ENCODE data around the gene TBKBP1.
A peak's percentile ranks its signal among the peaks of the same experiment; 100 is the strongest.

Gene TBKBP1

GRCh38 chr17:47693731-47694580, at the start of gene TBKBP1:
Gene TBKBP1 (plus strand): TSS chr17:47694161. CDS start chr17:47696113, 1,952 bp downstream.
- peaks cover 48% of the 10 kb centered on the region for H3K36me3 Mint-ChIP-seq (ENCODE audit: low read depth)
- peaks cover 69% of the 10 kb centered on the region for H3K4me1 Mint-ChIP-seq (ENCODE audit: low read depth)
- H3K27ac Mint-ChIP-seq, result peak within 1 kb of the TSS; percentile 94
- peak within 1 kb of the TSS; percentile 86 for H3K4me3 Mint-ChIP-seq
- peaks cover 21% of the 10 kb centered on the region for H3K27me3 Mint-ChIP-seq
- intact Hi-C loops (cut with micrococcal nuclease), result no loop called here
- no peaks in the 10 kb centered on the region for H3K9me3 Mint-ChIP-seq

GRCh38 chr17:47644324-47644723, 49.6 kb upstream of the TBKBP1 start:
- Mint-ChIP-seq H3K4me3 (no peak overlapping the region), H3K27me3 (no peaks in the 10 kb centered on the region), H3K27ac (peak overlapping the region; percentile 2), H3K36me3 (ENCODE audit: low read depth) (peaks cover 5% of the 10 kb centered on the region), H3K9me3 (no peaks in the 10 kb centered on the region), H3K4me1 (ENCODE audit: low read depth) (peaks cover 44% of the 10 kb centered on the region)
- intact Hi-C loops (cut with micrococcal nuclease), result no loop called here

- Mint-ChIP-seq H3K9me3 (no peaks in the 10 kb centered on the region), H3K27me3 (no peaks in the 10 kb centered on the region), H3K27ac (peak within 1 kb of the TSS; percentile 94), H3K4me1 (ENCODE audit: low read depth) (peaks cover 57% of the 10 kb centered on the region), H3K4me3 (peak within 1 kb of the TSS; percentile 92), H3K36me3 (ENCODE audit: low read depth) (peaks cover 53% of the 10 kb centered on the region)
- intact Hi-C loops (cut with micrococcal nuclease), result no loop called here
Observed at GRCh38 chr17:47649153-47649971, 44.6 kb upstream of the TBKBP1 start, which contains the start of gene KPNB1. Gene KPNB1 (plus strand): TSS chr17:47649919. CDS start chr17:47650245, 326 bp downstream.

- H3K36me3 Mint-ChIP-seq (ENCODE audit: low read depth), result peaks cover 59% of the 10 kb centered on the region
- H3K27ac Mint-ChIP-seq, result peak overlapping the region; percentile 94
- no peaks in the 10 kb centered on the region for H3K27me3 Mint-ChIP-seq
- peaks cover 51% of the 10 kb centered on the region for H3K4me1 Mint-ChIP-seq (ENCODE audit: low read depth)
- H3K9me3 Mint-ChIP-seq, result no peaks in the 10 kb centered on the region
- H3K4me3 Mint-ChIP-seq, result peak overlapping the region; percentile 92
- intact Hi-C loops (cut with micrococcal nuclease), result no loop called here
Observed at GRCh38 chr17:47649972-47650524, 43.9 kb upstream of the TBKBP1 start.

GRCh38 chr17:47650525-47651522, 43.1 kb upstream of the TBKBP1 start:
- H3K27me3 Mint-ChIP-seq, result no peaks in the 10 kb centered on the region
- no peaks in the 10 kb centered on the region for H3K9me3 Mint-ChIP-seq
- peak overlapping the region; percentile 94 for H3K27ac Mint-ChIP-seq
- peaks cover 67% of the 10 kb centered on the region for H3K36me3 Mint-ChIP-seq (ENCODE audit: low read depth)
- intact Hi-C loops (cut with micrococcal nuclease), result no loop called here
- peaks cover 56% of the 10 kb centered on the region for H3K4me1 Mint-ChIP-seq (ENCODE audit: low read depth)
- peak overlapping the region; percentile 92 for H3K4me3 Mint-ChIP-seq

- Mint-ChIP-seq H3K4me3 (no peak overlapping the region), H3K9me3 (no peaks in the 10 kb centered on the region), H3K36me3 (ENCODE audit: low read depth) (peaks cover 76% of the 10 kb centered on the region), H3K27ac (peak overlapping the region; percentile 47), H3K4me1 (ENCODE audit: low read depth) (peaks cover 51% of the 10 kb centered on the region), H3K27me3 (no peaks in the 10 kb centered on the region)
- intact Hi-C loops (cut with micrococcal nuclease), result no loop called here
Observed at GRCh38 chr17:47651704-47652103, 42.3 kb upstream of the TBKBP1 start.

GRCh38 chr17:47652570-47652969, 41.4 kb upstream of the TBKBP1 start:
- Mint-ChIP-seq H3K36me3 (ENCODE audit: low read depth) (peaks cover 85% of the 10 kb centered on the region), H3K4me3 (no peak overlapping the region), H3K27me3 (no peaks in the 10 kb centered on the region), H3K9me3 (no peaks in the 10 kb centered on the region), H3K27ac (no peak overlapping the region), H3K4me1 (ENCODE audit: low read depth) (peaks cover 42% of the 10 kb centered on the region)
- intact Hi-C loops (cut with micrococcal nuclease), result no loop called here

- Mint-ChIP-seq H3K27me3 (no peaks in the 10 kb centered on the region), H3K9me3 (no peaks in the 10 kb centered on the region), H3K27ac (no peak overlapping the region), H3K4me3 (no peak overlapping the region), H3K36me3 (ENCODE audit: low read depth) (peaks cover 93% of the 10 kb centered on the region), H3K4me1 (ENCODE audit: low read depth) (peaks cover 42% of the 10 kb centered on the region)
- intact Hi-C loops (cut with micrococcal nuclease), result no loop called here
Observed at GRCh38 chr17:47653442-47653841, 40.5 kb upstream of the TBKBP1 start.

- Mint-ChIP-seq H3K27me3 (no peaks in the 10 kb centered on the region), H3K27ac (no peak overlapping the region), H3K9me3 (no peaks in the 10 kb centered on the region), H3K4me1 (ENCODE audit: low read depth) (peaks cover 37% of the 10 kb centered on the region), H3K4me3 (no peak overlapping the region), H3K36me3 (ENCODE audit: low read depth) (peaks cover 93% of the 10 kb centered on the region)
- intact Hi-C loops (cut with micrococcal nuclease), result no loop called here
Observed at GRCh38 chr17:47654991-47655390, 39.0 kb upstream of the TBKBP1 start.

- intact Hi-C loops (cut with micrococcal nuclease), result loop anchor here (10.0 kb wide), 1 partner anchor 135 kb away; no protein-coding TSS in a partner anchor
- Mint-ChIP-seq H3K4me1 (ENCODE audit: low read depth) (peaks cover 31% of the 10 kb centered on the region), H3K4me3 (peak overlapping the region; percentile 30), H3K27ac (no peak overlapping the region), H3K36me3 (ENCODE audit: low read depth) (peaks cover 96% of the 10 kb centered on the region), H3K9me3 (no peaks in the 10 kb centered on the region), H3K27me3 (no peaks in the 10 kb centered on the region)
Observed at GRCh38 chr17:47660064-47660492, 33.9 kb upstream of the TBKBP1 start.

GRCh38 chr17:47663912-47664623, 29.9 kb upstream of the TBKBP1 start:
- Mint-ChIP-seq H3K9me3 (no peaks in the 10 kb centered on the region), H3K36me3 (ENCODE audit: low read depth) (peaks cover 96% of the 10 kb centered on the region), H3K4me3 (no peak overlapping the region), H3K27ac (no peak overlapping the region), H3K4me1 (ENCODE audit: low read depth) (peaks cover 13% of the 10 kb centered on the region), H3K27me3 (no peaks in the 10 kb centered on the region)
- intact Hi-C loops (cut with micrococcal nuclease), result loop anchor here (10.0 kb wide), 1 partner anchor 131 kb away; no protein-coding TSS in a partner anchor

- H3K4me3 Mint-ChIP-seq, result no peak overlapping the region
- no peaks in the 10 kb centered on the region for H3K27me3 Mint-ChIP-seq
- peaks cover 96% of the 10 kb centered on the region for H3K36me3 Mint-ChIP-seq (ENCODE audit: low read depth)
- no peak overlapping the region for H3K27ac Mint-ChIP-seq
- H3K4me1 Mint-ChIP-seq (ENCODE audit: low read depth), result peaks cover 15% of the 10 kb centered on the region
- no peaks in the 10 kb centered on the region for H3K9me3 Mint-ChIP-seq
- intact Hi-C loops (cut with micrococcal nuclease), result loop anchor here (10.0 kb wide), 1 partner anchor 130 kb away; no protein-coding TSS in a partner anchor
Observed at GRCh38 chr17:47664624-47664941, 29.4 kb upstream of the TBKBP1 start.
